NOMO-1 treated with DMSO at 0.1 percent for 48 hours (cell line): ENCODE measurements around the gene TARBP1.
"Not testable (repeated sequence)": the region's sequence is repeated elsewhere in the genome, so short reads cannot be mapped to it uniquely, and the experiment has no call there.

Source experiments
- DNase-seq: peaks from one replicate; lab custom pipeline; 2025; ENCODE audit not compliant: unreplicated experiment; lab: John Stamatoyannopoulos, UW

TARBP1 gene

DNA sequence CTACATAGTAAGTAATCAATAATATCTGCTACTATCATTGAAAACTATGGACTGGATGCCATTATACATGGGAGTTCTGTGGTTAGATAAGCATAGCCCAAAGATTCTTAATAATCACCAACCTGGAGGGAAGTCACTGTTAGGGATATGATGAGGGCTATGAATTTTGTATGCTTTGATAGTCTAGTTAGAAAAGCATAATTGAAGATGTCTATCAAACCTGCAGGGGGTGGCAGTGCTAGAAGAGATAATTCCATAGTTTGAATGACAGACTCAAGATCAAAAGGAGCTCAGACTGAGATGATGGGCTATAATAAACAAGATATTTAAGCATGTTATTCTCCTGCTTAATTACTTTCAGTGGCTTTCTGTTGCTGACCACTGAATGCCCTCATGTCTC, 121.1 kb downstream of the TARBP1 start:
- no peak for DNase-seq

DNA sequence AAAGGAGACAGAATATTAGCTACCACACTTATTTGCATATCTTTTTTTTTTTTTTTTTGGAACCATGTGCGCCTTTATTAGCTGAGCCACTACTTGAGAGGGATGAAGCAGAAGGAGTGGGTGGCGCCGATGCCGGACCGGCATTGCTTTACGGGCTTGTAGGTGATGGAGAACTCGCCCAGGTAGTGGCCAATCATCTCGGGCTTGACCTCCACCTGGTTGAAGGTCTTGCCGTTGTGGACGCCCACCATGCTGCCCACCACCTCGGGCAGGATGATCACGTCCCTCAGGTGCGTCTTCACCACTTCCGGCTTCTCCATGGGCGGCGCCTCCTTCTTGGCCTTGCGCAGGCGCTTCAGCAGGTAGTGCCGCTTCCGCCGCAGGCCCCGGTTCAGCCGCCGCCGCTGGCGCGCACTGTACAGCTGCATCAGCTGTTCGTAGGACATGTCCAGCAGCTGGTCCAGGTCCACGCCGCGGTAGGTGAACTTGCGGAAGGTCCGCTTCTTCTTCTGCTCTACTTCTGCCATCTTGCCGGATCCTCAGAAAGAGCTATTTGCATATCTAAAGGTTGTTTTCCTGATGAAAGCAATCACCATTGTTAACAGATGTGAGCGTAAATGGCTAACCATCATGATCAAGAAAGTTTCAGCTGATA, 122.2 kb downstream of the TARBP1 start:
- DNase-seq = not testable (repeated sequence)

DNA sequence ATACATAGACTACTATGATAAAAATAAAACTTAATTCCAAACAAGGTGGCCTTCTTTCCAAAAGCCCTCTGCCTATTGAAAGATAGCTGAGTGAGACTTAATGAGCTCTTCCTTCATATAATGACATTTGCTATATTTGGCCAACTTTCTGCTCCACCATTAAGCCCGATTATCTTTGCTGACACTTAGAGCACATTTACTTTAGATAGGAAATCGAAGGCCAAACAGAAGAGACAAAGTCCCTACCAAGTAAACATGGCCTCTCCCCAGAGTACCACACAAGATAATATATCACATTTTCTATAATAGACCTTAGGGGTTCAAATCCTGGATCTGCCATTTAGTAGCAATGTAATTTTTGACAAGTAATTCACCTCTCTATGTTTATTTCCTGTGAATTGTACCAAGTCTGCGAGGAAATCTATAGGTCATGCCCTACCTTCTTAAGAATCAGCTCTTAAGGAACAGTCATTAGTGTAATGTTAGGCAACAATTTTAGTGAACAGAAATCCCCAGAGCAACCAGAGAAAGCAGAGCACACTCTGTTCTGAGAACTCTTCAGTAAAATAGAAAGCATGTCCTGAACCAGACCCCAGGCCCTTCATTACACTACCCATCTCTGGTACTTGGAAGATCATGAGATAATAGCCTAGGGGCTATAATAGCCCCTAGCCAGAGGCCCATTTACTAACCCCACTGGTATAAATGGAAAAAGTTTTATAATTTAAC, 123.0 kb downstream of the TARBP1 start:
- DNase-seq = no peak

DNA sequence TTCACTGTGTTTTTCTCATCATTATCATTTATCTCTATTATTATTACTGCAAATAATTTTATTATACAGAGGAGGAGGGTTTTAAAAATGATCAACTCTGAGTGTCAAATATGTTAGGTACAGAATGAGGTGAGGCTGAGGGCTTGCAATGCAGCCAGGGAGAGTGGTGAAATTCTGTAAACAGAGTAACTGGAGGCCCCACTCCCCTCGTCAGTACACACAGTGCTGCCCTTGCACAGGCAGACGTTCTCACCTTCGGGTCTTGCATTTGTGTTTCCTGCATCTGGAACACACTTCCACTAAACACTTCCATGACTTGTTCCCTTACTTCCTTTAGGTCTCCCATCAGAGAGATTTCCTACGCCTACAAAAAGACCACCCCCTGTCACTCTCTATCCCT, 130.0 kb downstream of the TARBP1 start:
- no peak for DNase-seq

DNA sequence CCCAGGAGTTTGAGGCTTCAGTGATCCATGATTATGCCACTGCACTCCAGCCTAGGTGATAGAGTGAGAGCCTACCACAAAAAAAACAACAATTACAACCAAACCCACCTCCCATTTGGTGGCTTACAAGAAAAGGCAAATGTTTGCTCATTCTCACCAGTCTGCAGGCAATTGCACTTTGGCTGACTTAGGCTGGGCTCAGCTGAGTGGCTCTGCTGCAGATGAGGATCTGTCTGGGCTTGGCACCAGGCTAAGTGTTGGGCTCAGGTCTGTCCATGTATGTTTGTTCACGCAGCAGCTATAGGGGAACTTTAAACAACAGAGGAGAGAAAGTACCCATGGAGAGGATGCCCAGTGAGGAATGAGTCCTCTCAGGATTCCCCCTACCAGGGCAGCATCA, 133.7 kb downstream of the TARBP1 start:
- no peak for DNase-seq

DNA sequence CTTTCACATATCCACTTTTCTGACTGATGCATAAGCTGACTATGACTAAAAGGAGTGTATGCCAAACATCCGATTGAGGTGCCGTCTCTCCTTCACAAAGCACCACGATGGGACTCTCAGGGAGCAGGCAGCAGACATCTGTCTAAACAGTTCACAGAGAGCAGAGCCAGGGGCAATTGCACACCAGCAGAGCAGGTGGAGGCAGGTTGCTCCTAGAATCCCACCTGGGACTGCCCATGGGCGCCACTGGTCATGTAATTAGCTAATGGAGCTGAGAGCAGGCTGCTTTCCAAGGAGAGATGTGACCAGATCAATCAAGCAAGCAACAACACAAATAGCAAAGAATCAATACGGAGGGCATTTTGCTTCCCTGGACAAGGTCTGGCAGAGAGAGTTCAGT, 136.2 kb downstream of the TARBP1 start:
- DNase-seq = no peak
